Subcutaneous abdominal adipose tissue (tissue), 5 donors: ENCODE measurements around the gene OR2G3.

Source experiments
- H3K27ac ChIP-seq: one replicate; pipeline ENCODE4 v1.7.0; 2013; ENCODE audit warnings: low read depth, mild to moderate bottlenecking, inconsistent platforms, low read length, moderate library complexity
- H3K27me3 ChIP-seq, 5 donors: one replicate each; pipeline ENCODE4 v1.7.0; 2013; ENCODE audit warnings: low read length in 5 of 5, inconsistent platforms in 1 of 5; ENCODE audit not compliant: control insufficient read depth in 5 of 5, insufficient read depth in 4 of 5
- H3K36me3 ChIP-seq, 5 donors: one replicate each; pipeline ENCODE4 v1.7.0; 2013; ENCODE audit warnings: low read length in 5 of 5; ENCODE audit not compliant: control insufficient read depth in 5 of 5, insufficient read depth in 5 of 5
- H3K4me1 ChIP-seq, 5 donors: one replicate each; pipeline ENCODE4 v1.7.0; 2013; ENCODE audit warnings: low read length in 5 of 5, mild to moderate bottlenecking in 3 of 5, moderate library complexity in 1 of 5; ENCODE audit not compliant: control insufficient read depth in 5 of 5, insufficient read depth in 5 of 5
- H3K4me3 ChIP-seq, 5 donors: one replicate each; pipeline ENCODE4 v1.7.0; 2013; ENCODE audit warnings: low read length in 5 of 5, low read depth in 1 of 5
- H3K9ac ChIP-seq, 5 donors: one replicate each; pipeline ENCODE4 v1.7.0; 2013; ENCODE audit warnings: low read length in 5 of 5, mild to moderate bottlenecking in 4 of 5, moderate library complexity in 3 of 5
- H3K9me3 ChIP-seq, 5 donors: one replicate each; pipeline ENCODE4 v1.7.0; 2013; ENCODE audit warnings: low read length in 5 of 5; ENCODE audit not compliant: control insufficient read depth in 5 of 5
- donor health status: healthy.
- donor health status: healthy.
- donor health status: healthy.
- donor health status: healthy.
- donor health status: healthy.

Gene OR2G3

GRCh38 chr1:247614625-247615024 is 9.2 kb downstream of the OR2G3 start:
- H3K9ac ChIP-seq, result no peak overlapping the region
- no peaks in the 10 kb centered on the region for H3K36me3 ChIP-seq
- H3K4me1 ChIP-seq, result no peaks in the 10 kb centered on the region
- peaks cover 0 to 7% (median 0%) of the 10 kb centered on the region in 5 donors for H3K9me3 ChIP-seq
- no peak overlapping the region for H3K4me3 ChIP-seq
- no peak overlapping the region for H3K27ac ChIP-seq
- H3K27me3 ChIP-seq, result no peaks in the 10 kb centered on the region

GRCh38 chr1:247627951-247628350 is 22.6 kb downstream of the OR2G3 start:
- H3K36me3 ChIP-seq, result no peaks in the 10 kb centered on the region

GRCh38 chr1:247638011-247638410 is 32.6 kb downstream of the OR2G3 start:
- Histone ChIP-seq H3K4me3 (no peak overlapping the region), H3K4me1 (peaks cover 0 to 16% (median 10%) of the 10 kb centered on the region in 5 donors), H3K9ac (no peak overlapping the region), H3K9me3 (peaks cover 0 to 5% (median 0%) of the 10 kb centered on the region in 5 donors), H3K27me3 (peaks cover 0 to 3% (median 0%) of the 10 kb centered on the region in 5 donors), H3K36me3 (no peaks in the 10 kb centered on the region), H3K27ac (no peak overlapping the region)

More at GRCh38 chr1:247627951-247628350, 22.6 kb downstream of the OR2G3 start:
- no peaks in the 10 kb centered on the region for H3K27me3 ChIP-seq
- no peak overlapping the region for H3K9ac ChIP-seq
- H3K9me3 ChIP-seq, result peaks cover 0 to 2% (median 0%) of the 10 kb centered on the region in 5 donors
- no peak overlapping the region for H3K27ac ChIP-seq
- H3K4me3 ChIP-seq, result no peak overlapping the region
- H3K4me1 ChIP-seq, result no peaks in the 10 kb centered on the region

- Histone ChIP-seq H3K9ac (peak overlapping the region in 4 of 5 donors; percentile 19 to 65 (median 48)), H3K9me3 (peaks cover 0 to 5% (median 0%) of the 10 kb centered on the region in 5 donors), H3K27me3 (peaks cover 0 to 3% (median 0%) of the 10 kb centered on the region in 5 donors), H3K4me3 (peak overlapping the region; percentile 54 to 70 (median 61)), H3K36me3 (no peaks in the 10 kb centered on the region), H3K27ac (peak overlapping the region; percentile 65), H3K4me1 (peaks cover 0 to 16% (median 10%) of the 10 kb centered on the region in 5 donors)
Measured at GRCh38 chr1:247638781-247639180, 33.4 kb downstream of the OR2G3 start.

GRCh38 chr1:247639381-247639981 is 34.1 kb downstream of the OR2G3 start:
- Histone ChIP-seq H3K27me3 (peaks cover 0 to 3% (median 0%) of the 10 kb centered on the region in 5 donors), H3K9me3 (peaks cover 0 to 5% (median 0%) of the 10 kb centered on the region in 5 donors), H3K4me3 (peak overlapping the region; percentile 54 to 70 (median 61)), H3K4me1 (peaks cover 0 to 16% (median 10%) of the 10 kb centered on the region in 5 donors), H3K36me3 (no peaks in the 10 kb centered on the region), H3K27ac (peak overlapping the region; percentile 65), H3K9ac (peak overlapping the region in 4 of 5 donors; percentile 19 to 70 (median 60))

- peaks cover 0 to 16% (median 10%) of the 10 kb centered on the region in 5 donors for H3K4me1 ChIP-seq
- no peaks in the 10 kb centered on the region for H3K27me3 ChIP-seq
- H3K36me3 ChIP-seq, result no peaks in the 10 kb centered on the region
- H3K9ac ChIP-seq, result no peak overlapping the region
- no peak overlapping the region for H3K4me3 ChIP-seq
- H3K27ac ChIP-seq, result no peak overlapping the region
- no peaks in the 10 kb centered on the region for H3K9me3 ChIP-seq
Measured at GRCh38 chr1:247642742-247643141, 37.4 kb downstream of the OR2G3 start.

GRCh38 chr1:247646867-247647266 is 41.5 kb downstream of the OR2G3 start:
- Histone ChIP-seq H3K27ac (no peak overlapping the region), H3K9me3 (no peaks in the 10 kb centered on the region), H3K27me3 (no peaks in the 10 kb centered on the region), H3K36me3 (no peaks in the 10 kb centered on the region), H3K4me1 (peaks cover 0 to 3% (median 0%) of the 10 kb centered on the region in 5 donors), H3K4me3 (no peak overlapping the region), H3K9ac (no peak overlapping the region)

GRCh38 chr1:247647864-247648263 is 42.5 kb downstream of the OR2G3 start:
- Histone ChIP-seq H3K27ac (no peak overlapping the region), H3K27me3 (no peaks in the 10 kb centered on the region), H3K4me3 (no peak overlapping the region), H3K4me1 (peaks cover 0 to 3% (median 0%) of the 10 kb centered on the region in 5 donors), H3K9me3 (no peaks in the 10 kb centered on the region), H3K36me3 (no peaks in the 10 kb centered on the region), H3K9ac (no peak overlapping the region)

GRCh38 chr1:247653040-247653439 is 47.7 kb downstream of the OR2G3 start:
- no peak overlapping the region for H3K4me3 ChIP-seq
- peaks cover 0 to 3% (median 0%) of the 10 kb centered on the region in 5 donors for H3K4me1 ChIP-seq
- no peaks in the 10 kb centered on the region for H3K9me3 ChIP-seq
- no peak overlapping the region for H3K27ac ChIP-seq
- no peaks in the 10 kb centered on the region for H3K36me3 ChIP-seq
- H3K27me3 ChIP-seq, result no peaks in the 10 kb centered on the region
- no peak overlapping the region for H3K9ac ChIP-seq
